Measurements from ENCODE around the gene AFF3. TPM values are rescaled to one million over a fixed set of nuclear protein-coding genes. Genes with fewer than 3 reads are reported as not detected.
"Not testable (repeated sequence)": the region's sequence is repeated elsewhere in the genome, so short reads cannot be mapped to it uniquely, and the experiment has no call there.

The AFF3 gene
- total and polyA plus RNA-seq, 2 donors (not counting 3 experiments of a cell fraction or from before 2014, with no cell fraction given): 0.06 to 0.07 TPM

GRCh38 chr2:99948010-99948409 is 194.4 kb downstream of the AFF3 start:
- H4K20me1 ChIP-seq (replicated peaks; ENCODE audit: control insufficient read depth, extremely low read depth, insufficient read depth, low read length): no peaks in the 10 kb centered on the region
- FAIRE-seq (no peak), DNase-seq (ENCODE audit: low read depth, low spot score) (no peak)
- no peaks in the 10 kb centered on the region for H3K9me1 ChIP-seq (replicated peaks; ENCODE audit: control insufficient read depth, extremely low read depth, insufficient read depth, low read length)
- H3K4me2 ChIP-seq (ENCODE audit: insufficient read depth, low read length): no peak overlapping the region
- no peak for TF ChIP-seq POLR2A (IDR thresholded peaks at IDR 0.05; ENCODE audit: low read depth, low read length)
- no peak for TF ChIP-seq FOS (IDR thresholded peaks at IDR 0.05; ENCODE audit: borderline replicate concordance, insufficient read depth, low read length)
- TF ChIP-seq POLR2AphosphoS5 (IDR thresholded peaks at IDR 0.05; ENCODE audit: insufficient read depth, low read depth, low read length): no peak
- no peak for TF ChIP-seq JUN (IDR thresholded peaks at IDR 0.05; ENCODE audit: borderline replicate concordance, insufficient read depth, insufficient read length, low read depth)
- no peak for TF ChIP-seq GATA2 (IDR thresholded peaks at IDR 0.05; ENCODE audit: insufficient read depth, insufficient read length, low read depth, low read length)
- no peak for TF ChIP-seq EZH2 (IDR thresholded peaks at IDR 0.05; ENCODE audit: borderline replicate concordance, low read depth, low read length, severe bottlenecking)
- TF ChIP-seq CTCF (IDR thresholded peaks at IDR 0.05; ENCODE audit: extremely low read depth in 1 of 2, insufficient read depth in 1 of 2, low read depth in 1 of 2, low read length in 2 of 2): no peak
- TF ChIP-seq MAX (IDR thresholded peaks at IDR 0.05; ENCODE audit: insufficient read depth, insufficient read length): no peak
- no peak for TF ChIP-seq MYC (IDR thresholded peaks at IDR 0.05; ENCODE audit: low read depth, low read length)
- H2AFZ ChIP-seq (ENCODE audit: low read depth, low read length): no peak overlapping the region
- POLR2A ChIA-PET: no interaction called here
- no TSS peak for BruUV-seq (replicated peaks)
- no peak overlapping the region for H3K4me3 ChIP-seq (replicated peaks in 1 of 3; ENCODE audit: insufficient read depth in 1 of 3, low read depth in 1 of 3, low read length in 3 of 3)
- H3K9ac ChIP-seq (replicated peaks; ENCODE audit: extremely low read depth, insufficient read depth, low read length): no peak overlapping the region
- H3K4me1 ChIP-seq (ENCODE audit: control insufficient read depth, extremely low read depth, insufficient read depth, low read length): no peaks in the 10 kb centered on the region
- no peaks in the 10 kb centered on the region for H3K79me2 ChIP-seq (ENCODE audit: control insufficient read depth, insufficient read depth, low read length)
- intact Hi-C loops (cut with micrococcal nuclease): no loop called here
- no peaks in the 10 kb centered on the region for H3K9me3 ChIP-seq (replicated peaks; ENCODE audit: control insufficient read depth, insufficient read depth, low read length)
- no peak overlapping the region for H3K27ac ChIP-seq (ENCODE audit: insufficient read depth, low read depth, low read length)
- dilution Hi-C loops (cut with MboI; ENCODE audit: extremely low pct_ligation_motif_present, low sequenced_read_pairs): no loop called here
- CTCF ChIA-PET: no interaction called here
- no peaks in the 10 kb centered on the region for H3K36me3 ChIP-seq (ENCODE audit: control insufficient read depth in 2 of 2, extremely low read depth in 1 of 2, insufficient read depth in 2 of 2, low read length in 2 of 2)
- no peaks in the 10 kb centered on the region for H3K27me3 ChIP-seq (ENCODE audit: control insufficient read depth in 2 of 2, insufficient read depth in 2 of 2, low read length in 2 of 2)

GRCh38 chr2:99947366-99947765 is 195.0 kb downstream of the AFF3 start:
- FAIRE-seq; H3K79me2 ChIP-seq (ENCODE audit: control insufficient read depth, insufficient read depth, low read length); H4K20me1 ChIP-seq (replicated peaks; ENCODE audit: control insufficient read depth, extremely low read depth, insufficient read depth, low read length); H3K9ac ChIP-seq (replicated peaks; ENCODE audit: extremely low read depth, insufficient read depth, low read length); H3K9me3 ChIP-seq (replicated peaks; ENCODE audit: control insufficient read depth, insufficient read depth, low read length); H3K27ac ChIP-seq (ENCODE audit: insufficient read depth, low read depth, low read length); CTCF ChIA-PET; H3K4me1 ChIP-seq (ENCODE audit: control insufficient read depth, extremely low read depth, insufficient read depth, low read length); intact Hi-C loops (cut with micrococcal nuclease); BruUV-seq (replicated peaks); POLR2A ChIA-PET; H3K27me3 ChIP-seq (ENCODE audit: control insufficient read depth in 2 of 2, insufficient read depth in 2 of 2, low read length in 2 of 2); H3K4me2 ChIP-seq (ENCODE audit: insufficient read depth, low read length); H3K9me1 ChIP-seq (replicated peaks; ENCODE audit: control insufficient read depth, extremely low read depth, insufficient read depth, low read length); H3K4me3 ChIP-seq (replicated peaks in 1 of 3; ENCODE audit: insufficient read depth in 1 of 3, low read depth in 1 of 3, low read length in 3 of 3); H2AFZ ChIP-seq (ENCODE audit: low read depth, low read length); H3K36me3 ChIP-seq (ENCODE audit: control insufficient read depth in 2 of 2, extremely low read depth in 1 of 2, insufficient read depth in 2 of 2, low read length in 2 of 2); DNase-seq (ENCODE audit: low read depth, low spot score); dilution Hi-C loops (cut with MboI; ENCODE audit: extremely low pct_ligation_motif_present, low sequenced_read_pairs): not testable (repeated sequence)
